ENCODE results near the gene PSMB11.

Gene PSMB11

DNA sequence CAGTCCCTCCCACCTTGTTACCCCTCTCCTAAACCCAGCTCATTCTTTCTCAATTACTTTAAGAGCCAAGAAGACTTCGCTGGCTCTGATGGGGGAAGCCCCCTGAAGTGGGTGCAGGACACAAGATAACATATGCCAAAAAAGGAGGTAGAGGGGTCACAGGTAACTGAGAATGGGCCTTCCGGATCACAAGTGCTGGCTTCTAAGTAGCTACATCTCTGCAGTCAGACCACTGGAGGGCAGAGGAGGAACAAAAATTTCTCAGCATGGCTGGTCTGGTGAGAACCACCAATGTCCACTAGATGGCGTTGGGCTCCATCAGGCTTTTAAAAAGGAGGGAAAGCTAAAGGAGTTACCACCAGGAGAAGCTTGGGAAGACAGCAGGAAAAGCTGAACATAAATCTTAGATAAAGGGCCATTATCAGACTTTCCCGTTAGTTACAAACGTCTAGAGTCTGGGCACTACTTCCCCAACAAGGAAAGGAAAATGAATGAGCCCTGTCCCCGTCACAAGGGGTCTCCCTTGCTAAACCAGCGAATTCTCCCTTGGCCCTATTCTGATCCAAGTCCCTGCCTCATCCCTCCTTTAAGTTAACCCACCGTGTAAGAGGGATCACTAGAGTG is 26.9 kb downstream of the PSMB11 start:
- no peaks in the 10 kb centered on the region for H3K27me3 ChIP-seq (ENCODE audit: insufficient read depth, poor library complexity, severe bottlenecking)
- H3K9me3 ChIP-seq (ENCODE audit: severe bottlenecking) = no peaks in the 10 kb centered on the region
- no peak overlapping the region for H3K4me3 ChIP-seq (ENCODE audit: severe bottlenecking)
- ATAC-seq (ENCODE audit: low read depth) = peak; percentile 72
- TF ChIP-seq, protein P1, sequence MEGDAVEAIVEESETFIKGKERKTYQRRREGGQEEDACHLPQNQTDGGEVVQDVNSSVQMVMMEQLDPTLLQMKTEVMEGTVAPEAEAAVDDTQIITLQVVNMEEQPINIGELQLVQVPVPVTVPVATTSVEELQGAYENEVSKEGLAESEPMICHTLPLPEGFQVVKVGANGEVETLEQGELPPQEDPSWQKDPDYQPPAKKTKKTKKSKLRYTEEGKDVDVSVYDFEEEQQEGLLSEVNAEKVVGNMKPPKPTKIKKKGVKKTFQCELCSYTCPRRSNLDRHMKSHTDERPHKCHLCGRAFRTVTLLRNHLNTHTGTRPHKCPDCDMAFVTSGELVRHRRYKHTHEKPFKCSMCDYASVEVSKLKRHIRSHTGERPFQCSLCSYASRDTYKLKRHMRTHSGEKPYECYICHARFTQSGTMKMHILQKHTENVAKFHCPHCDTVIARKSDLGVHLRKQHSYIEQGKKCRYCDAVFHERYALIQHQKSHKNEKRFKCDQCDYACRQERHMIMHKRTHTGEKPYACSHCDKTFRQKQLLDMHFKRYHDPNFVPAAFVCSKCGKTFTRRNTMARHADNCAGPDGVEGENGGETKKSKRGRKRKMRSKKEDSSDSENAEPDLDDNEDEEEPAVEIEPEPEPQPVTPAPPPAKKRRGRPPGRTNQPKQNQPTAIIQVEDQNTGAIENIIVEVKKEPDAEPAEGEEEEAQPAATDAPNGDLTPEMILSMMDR (IDR thresholded peaks at IDR 0.05; ENCODE audit: poor library complexity, severe bottlenecking) = peak; percentile 100
- peaks cover 8% of the 10 kb centered on the region for H3K4me1 ChIP-seq (ENCODE audit: insufficient read depth, poor library complexity, severe bottlenecking)
- peak; percentile 86 for DNase-seq (ENCODE audit: low spot score)
- peaks cover 82% of the 10 kb centered on the region for H3K36me3 ChIP-seq (ENCODE audit: low read depth)
- peak overlapping the region; percentile 64 for H3K27ac ChIP-seq (ENCODE audit: poor library complexity, severe bottlenecking)

DNA sequence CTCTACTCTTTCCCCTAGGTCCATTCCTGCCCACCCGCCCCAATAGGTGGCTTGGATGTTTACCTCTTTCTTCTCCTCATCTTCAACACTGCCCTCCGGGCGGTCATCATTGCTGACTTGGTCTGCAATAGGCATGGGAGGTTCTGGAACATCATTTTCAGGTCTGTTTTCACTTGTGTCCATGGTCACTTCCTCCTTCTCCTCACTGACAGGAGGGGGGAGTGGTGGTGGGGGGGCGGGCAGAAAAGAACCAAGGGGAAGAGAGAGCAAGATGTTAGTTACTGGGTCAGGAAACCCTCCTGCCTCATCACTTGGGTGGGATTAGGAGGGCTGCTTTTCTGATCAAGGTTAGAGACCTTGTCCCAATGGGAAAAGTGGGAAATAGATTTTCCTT is 27.4 kb downstream of the PSMB11 start:
- Histone ChIP-seq H3K27me3 (ENCODE audit: insufficient read depth, poor library complexity, severe bottlenecking) (no peaks in the 10 kb centered on the region), H3K9me3 (ENCODE audit: severe bottlenecking) (no peaks in the 10 kb centered on the region), H3K4me1 (ENCODE audit: insufficient read depth, poor library complexity, severe bottlenecking) (peaks cover 8% of the 10 kb centered on the region), H3K36me3 (ENCODE audit: low read depth) (peaks cover 82% of the 10 kb centered on the region), H3K4me3 (ENCODE audit: severe bottlenecking) (no peak overlapping the region), H3K27ac (ENCODE audit: poor library complexity, severe bottlenecking) (peak overlapping the region; percentile 64)
- ATAC-seq (ENCODE audit: low read depth) = no peak
- TF ChIP-seq, protein P1 (IDR thresholded peaks at IDR 0.05; ENCODE audit: poor library complexity, severe bottlenecking) = no peak
- DNase-seq (ENCODE audit: low spot score) = peak; percentile 51

DNA sequence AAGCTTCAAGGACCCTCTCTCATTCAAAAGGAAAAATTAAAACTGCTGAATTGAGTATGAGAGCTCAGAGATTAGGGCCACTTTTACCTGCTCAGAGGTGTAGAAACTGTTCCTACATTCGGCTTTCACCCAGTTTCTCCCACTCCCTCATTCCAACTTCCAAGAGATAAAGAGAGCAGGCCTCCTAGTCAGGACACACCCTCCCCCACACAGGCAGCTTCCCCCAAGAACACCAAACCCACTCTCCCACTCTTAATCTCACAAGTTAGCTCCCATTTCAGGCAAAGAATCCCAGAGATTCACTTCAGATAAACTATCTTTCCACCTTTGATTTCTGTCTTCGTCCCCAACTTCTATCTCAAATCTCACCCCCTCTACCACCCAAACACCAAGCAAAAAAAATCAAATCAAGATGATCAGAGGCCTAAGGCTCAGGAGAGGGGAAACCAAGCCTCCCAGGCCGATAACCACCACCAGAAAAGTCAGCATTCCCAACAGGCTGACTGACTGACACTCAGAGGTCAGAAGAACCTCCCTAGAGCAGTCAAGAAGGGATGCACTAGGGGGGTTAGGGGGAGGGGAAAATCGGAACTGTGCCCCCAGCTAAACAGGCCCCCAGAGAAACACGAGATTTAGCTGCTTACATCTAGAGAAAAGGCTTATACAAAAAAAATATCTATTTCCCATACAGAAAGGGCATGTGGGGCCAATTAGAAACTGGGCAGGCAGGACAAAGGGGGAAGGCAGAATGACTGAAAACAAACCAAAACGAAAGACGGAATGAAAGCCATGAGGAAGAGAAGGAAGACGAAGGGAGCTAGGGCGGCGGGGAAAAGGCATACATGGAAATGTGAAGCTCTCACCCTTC is 28.5 kb downstream of the PSMB11 start:
- Histone ChIP-seq H3K36me3 (ENCODE audit: low read depth) (peaks cover 82% of the 10 kb centered on the region), H3K9me3 (ENCODE audit: severe bottlenecking) (no peaks in the 10 kb centered on the region), H3K27me3 (ENCODE audit: insufficient read depth, poor library complexity, severe bottlenecking) (no peaks in the 10 kb centered on the region), H3K27ac (ENCODE audit: poor library complexity, severe bottlenecking) (peak overlapping the region; percentile 64), H3K4me3 (ENCODE audit: severe bottlenecking) (peak overlapping the region; percentile 48), H3K4me1 (ENCODE audit: insufficient read depth, poor library complexity, severe bottlenecking) (peaks cover 8% of the 10 kb centered on the region)
- ATAC-seq (ENCODE audit: low read depth) = no peak
- no peak for DNase-seq (ENCODE audit: low spot score)
- TF ChIP-seq, protein P1 (IDR thresholded peaks at IDR 0.05; ENCODE audit: poor library complexity, severe bottlenecking) = no peak

DNA sequence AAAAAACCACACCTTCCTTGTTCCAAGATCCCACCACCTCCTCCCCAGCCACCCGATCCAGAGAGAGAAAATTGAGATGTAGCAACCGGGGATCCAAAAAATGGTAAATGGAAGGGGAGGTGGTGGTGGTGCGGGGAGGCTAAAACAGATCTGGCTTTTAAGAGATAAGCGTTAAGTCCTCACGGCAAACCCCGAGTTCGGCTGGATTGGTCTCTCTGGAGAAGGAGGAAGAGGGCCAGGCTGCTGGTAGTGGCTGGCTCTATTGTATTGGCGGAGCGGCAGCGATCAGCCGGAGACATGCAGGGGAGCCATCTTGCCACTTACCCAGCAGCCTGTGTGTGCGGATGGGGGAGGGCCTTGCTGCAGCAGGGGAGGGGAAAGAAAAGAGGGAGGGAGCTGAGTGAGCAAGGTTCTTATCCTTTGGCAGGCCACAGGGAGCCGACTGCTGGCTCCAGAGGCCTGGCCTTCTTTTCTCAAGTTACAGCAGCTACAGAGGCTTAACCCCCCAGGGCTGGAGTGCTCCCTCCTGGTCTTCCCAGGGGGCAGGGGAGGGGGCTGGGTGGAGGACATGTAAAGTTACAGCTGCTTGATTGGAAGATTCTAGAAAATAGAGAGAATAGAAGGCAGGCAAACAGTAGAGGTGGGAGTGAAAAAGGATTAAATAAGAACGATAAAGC is 29.4 kb downstream of the PSMB11 start:
- Histone ChIP-seq H3K4me1 (ENCODE audit: insufficient read depth, poor library complexity, severe bottlenecking) (peaks cover 17% of the 10 kb centered on the region), H3K27ac (ENCODE audit: poor library complexity, severe bottlenecking) (peak overlapping the region; percentile 64), H3K4me3 (ENCODE audit: severe bottlenecking) (peak overlapping the region; percentile 48), H3K27me3 (ENCODE audit: insufficient read depth, poor library complexity, severe bottlenecking) (no peaks in the 10 kb centered on the region), H3K36me3 (ENCODE audit: low read depth) (peaks cover 82% of the 10 kb centered on the region), H3K9me3 (ENCODE audit: severe bottlenecking) (no peaks in the 10 kb centered on the region)
- TF ChIP-seq, protein P1 (IDR thresholded peaks at IDR 0.05; ENCODE audit: poor library complexity, severe bottlenecking) = no peak
- ATAC-seq (ENCODE audit: low read depth) (peak; percentile 94), DNase-seq (ENCODE audit: low spot score) (peak; percentile 90)

Data from RWPE2 (cell line).